ENCODE data around the gene RGS11. TPM values are rescaled to one million over a fixed set of nuclear protein-coding genes. Genes with fewer than 3 reads are reported as not detected.
A peak's percentile ranks its signal among the peaks of the same experiment; 100 is the strongest.

Gene RGS11
- polyA plus RNA-seq, 2 of the 4 experiments (the other 2 are of a cell fraction), result 2.1 to 5.3 TPM

GRCh38 chr16:228852-229730, 46.7 kb downstream of the RGS11 start, which contains the start of gene LUC7L (continued):
- no peak for TF ChIP-seq RAD21 (conservative IDR thresholded peaks at IDR 0.05 in 1 of 2, IDR thresholded peaks at IDR 0.05 in 1 of 2)
- no peak for TF ChIP-seq TP53 (CRISPR knock-in tag; IDR thresholded peaks at IDR 0.05)
- TF ChIP-seq BHLHE40 (IDR thresholded peaks at IDR 0.05; ENCODE audit: low read depth, low read length), result no peak
- TF ChIP-seq E2F6 (IDR thresholded peaks at IDR 0.05; ENCODE audit: borderline replicate concordance, low read depth), result peak; percentile 98
- TF ChIP-seq FOSB (CRISPR knock-in tag; IDR thresholded peaks at IDR 0.05), result no peak
- no peak for TF ChIP-seq USF2 (IDR thresholded peaks at IDR 0.05)
- no peak for TF ChIP-seq CBX2 (IDR thresholded peaks at IDR 0.05; ENCODE audit: borderline replicate concordance, low read depth)
- no peak for TF ChIP-seq FOSL2 (IDR thresholded peaks at IDR 0.05)
- TF ChIP-seq FOSL2 (CRISPR knock-in tag; IDR thresholded peaks at IDR 0.05), result peak; percentile 53
- no peak for TF ChIP-seq POLR2AphosphoS2 (conservative IDR thresholded peaks at IDR 0.05; ENCODE audit: low read length)
- TF ChIP-seq RARB (CRISPR knock-in tag; IDR thresholded peaks at IDR 0.05), result no peak
- no peak for TF ChIP-seq CHD4 (IDR thresholded peaks at IDR 0.05; ENCODE audit: borderline replicate concordance)
- TF ChIP-seq GATA3 (IDR thresholded peaks at IDR 0.05; ENCODE audit: borderline replicate concordance), result no peak
- peak; percentile 82; the same call in 1 of the 2 replicates for TF ChIP-seq MYC (IDR thresholded peaks at IDR 0.05; ENCODE audit: borderline replicate concordance, low read length)
- TF ChIP-seq ZFP36 (IDR thresholded peaks at IDR 0.05; ENCODE audit: borderline replicate concordance, partially characterized antibody), result no peak
- no peak for TF ChIP-seq NPAS2 (CRISPR knock-in tag; IDR thresholded peaks at IDR 0.05; ENCODE audit: borderline replicate concordance)
- TF ChIP-seq ELK1 (IDR thresholded peaks at IDR 0.05; ENCODE audit: low read depth, low read length), result no peak
- no peak for TF ChIP-seq EHMT2 (IDR thresholded peaks at IDR 0.05; ENCODE audit: low read depth)
- no peak for TF ChIP-seq EHF (CRISPR knock-in tag; IDR thresholded peaks at IDR 0.05)
- TF ChIP-seq RCOR1 (IDR thresholded peaks at IDR 0.05; ENCODE audit: low read depth, low read length), result no peak
- no peak for TF ChIP-seq HDAC2 (IDR thresholded peaks at IDR 0.05)
- TF ChIP-seq ZSCAN20 (CRISPR knock-in tag; IDR thresholded peaks at IDR 0.05), result no peak
- TF ChIP-seq CEBPB (IDR thresholded peaks at IDR 0.05), result no peak
- TF ChIP-seq TFCP2L1 (CRISPR knock-in tag; IDR thresholded peaks at IDR 0.05), result no peak

DNA sequence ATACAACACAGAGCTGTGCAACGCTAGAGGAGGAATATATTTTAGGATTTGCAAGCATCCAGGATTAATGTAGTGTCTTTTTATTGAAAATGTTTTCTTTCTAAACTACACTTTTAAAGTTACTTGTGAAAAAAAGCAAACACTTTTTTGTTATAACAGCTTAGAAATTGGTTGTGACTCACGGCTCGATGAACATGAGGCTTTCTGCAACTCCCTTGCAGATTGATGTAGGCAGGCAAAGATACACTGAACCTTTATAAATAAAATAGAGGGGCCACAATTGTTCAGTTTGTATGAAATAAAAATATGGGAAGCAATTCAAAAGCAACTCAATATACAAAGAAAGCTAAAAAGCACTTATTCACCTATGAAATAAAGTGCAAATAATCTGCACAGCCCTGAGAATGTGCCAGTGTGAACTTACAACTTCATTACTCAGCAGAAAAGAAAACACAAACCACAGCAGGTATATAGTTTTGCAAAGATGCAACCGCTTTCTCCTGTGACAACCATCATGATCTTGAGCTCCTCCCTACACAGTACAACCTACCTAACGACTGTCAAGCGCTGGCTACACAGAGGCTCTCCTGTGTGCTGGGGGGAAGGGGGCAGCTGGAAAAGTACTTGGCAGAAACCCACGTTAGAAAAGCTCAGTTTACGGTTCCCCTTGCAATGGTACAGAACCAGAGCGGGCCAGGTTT, 47.4 kb downstream of the RGS11 start:
- DNase-seq (ENCODE audit: low read depth in 1 of 2, low spot score in 1 of 2) (peak; percentile 25 to 28), FAIRE-seq (no peak), ATAC-seq (peak; percentile 41 to 52; a peak in 4 of 6 replicates)
- POLR2A ChIA-PET, result interaction anchor here (0.6 to 1.6 kb wide), 5 partner anchors 9 to 134 kb away, joined by 3 to 10 read pairs (median 4); partner anchors contain the start of gene AXIN1
- 10% methylated on average over 9 of the region's 9 CpGs for WGBS (ENCODE audit: missing lambda C conversion rate)
- H3K9me3 ChIP-seq, result no peaks in the 10 kb centered on the region
- no peak for TF ChIP-seq ESRRA (IDR thresholded peaks at IDR 0.05; ENCODE audit: borderline replicate concordance, low read length)
- TF ChIP-seq MAFK (IDR thresholded peaks at IDR 0.05; ENCODE audit: partially characterized antibody), result peak; percentile 91
- H3K27ac ChIP-seq, result peak overlapping the region; percentile 95 to 98
- H3K4me1 ChIP-seq, result peaks cover 13% of the 10 kb centered on the region
- peak overlapping the region; percentile 75 for H3K4me3 ChIP-seq
- H3K4me2 ChIP-seq, result peak overlapping the region; percentile 86
- CTCF ChIA-PET, result interaction anchor here (0.9 to 1.6 kb wide), 6 partner anchors 9 to 134 kb away, joined by 3 to 11 read pairs (median 3); no protein-coding TSS in a partner anchor
